Activated CD4-positive, alpha-beta memory T cell treated with anti-CD3 and anti-CD28 coated beads, Interleukin-2, amount 10 ng/mL, durations not matched to agents 7 days and 5 days (primary cell): ENCODE data around the gene PAIP2. TPM values are rescaled to one million over a fixed set of nuclear protein-coding genes. Genes with fewer than 3 reads are reported as not detected.

Source experiments
- total RNA-seq, 2 experiments: library from RNA; stranded (reverse); gene quantifications; one replicate each; pipeline ENCODE4 v1.2.3, GENCODE V29; 2021

PAIP2 gene
- total RNA-seq, 2 experiments from 2014 or later, result 127 to 130 TPM

Other genes with a start within 250 kb of the PAIP2 start
- 10 to 100 TPM; 23.1 to 39.7 TPM for gene SIL1, start 143.5 kb upstream of the PAIP2 start, total RNA-seq
- gene MATR3, start 48.1 kb upstream of the PAIP2 start, total RNA-seq, result 100 to 1,000 TPM; 168 to 193 TPM
- gene SLC23A1, start 41.4 kb downstream of the PAIP2 start, total RNA-seq, result 1 to 10 TPM; 1.0 to 1.8 TPM
- gene MZB1, start 48.1 kb downstream of the PAIP2 start, total RNA-seq, result 10 to 100 TPM; 48.1 TPM
- gene PROB1, start 53.2 kb downstream of the PAIP2 start, total RNA-seq, result 1 to 10 TPM; 5.5 TPM
- 1 to 10 TPM; 9.4 to 9.5 TPM for gene SPATA24, start 62.2 kb downstream of the PAIP2 start, total RNA-seq
- gene DNAJC18, start 97.7 kb downstream of the PAIP2 start, total RNA-seq, result 10 to 100 TPM; 16.1 to 17.0 TPM
- gene ECSCR, start 120.9 kb downstream of the PAIP2 start, total RNA-seq, result 1 to 10 TPM in 1 of 2 experiments, not detected in 1; 1.1 TPM
- gene SMIM33, start 129.2 kb downstream of the PAIP2 start, total RNA-seq, result 1 to 10 TPM; 2.0 to 2.3 TPM
- 100 to 1,000 TPM; 277 to 281 TPM for gene STING1, start 140.9 kb downstream of the PAIP2 start, total RNA-seq
- gene UBE2D2, start 219.5 kb downstream of the PAIP2 start, total RNA-seq, result 100 to 1,000 TPM; 241 to 244 TPM